ENCODE data around the gene NABP2.

DNA sequence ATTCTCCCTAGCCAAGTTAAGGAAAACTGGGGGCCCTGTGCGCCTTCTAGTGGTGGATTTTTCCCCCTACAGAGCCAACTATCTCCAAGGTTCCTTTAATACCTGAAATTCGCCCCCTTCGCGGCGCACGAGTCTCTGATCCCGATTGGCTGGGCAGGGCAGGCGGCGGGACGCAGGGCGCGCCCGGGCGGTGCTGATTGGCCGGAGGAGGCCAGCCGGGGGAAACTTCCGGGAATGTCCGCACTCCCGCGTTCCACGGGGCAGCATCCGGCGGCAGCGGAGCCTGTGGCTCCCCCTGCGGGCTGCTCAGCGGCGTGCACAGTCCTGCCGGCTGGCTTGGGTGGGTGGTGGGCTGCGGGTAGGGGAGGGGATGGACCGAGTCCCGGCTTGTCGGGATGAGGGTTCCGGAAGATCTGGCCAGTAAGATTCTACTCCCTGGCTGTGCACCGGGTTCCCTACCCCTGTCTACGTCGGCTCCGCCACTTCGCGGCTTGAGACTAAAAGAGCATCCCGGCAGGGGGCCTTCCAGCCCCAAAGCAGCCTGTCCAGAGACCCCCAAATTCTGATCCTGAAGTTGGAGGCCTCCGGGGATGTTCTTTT is at the start of gene NABP2:
- TF ChIP-seq, protein P1, sequence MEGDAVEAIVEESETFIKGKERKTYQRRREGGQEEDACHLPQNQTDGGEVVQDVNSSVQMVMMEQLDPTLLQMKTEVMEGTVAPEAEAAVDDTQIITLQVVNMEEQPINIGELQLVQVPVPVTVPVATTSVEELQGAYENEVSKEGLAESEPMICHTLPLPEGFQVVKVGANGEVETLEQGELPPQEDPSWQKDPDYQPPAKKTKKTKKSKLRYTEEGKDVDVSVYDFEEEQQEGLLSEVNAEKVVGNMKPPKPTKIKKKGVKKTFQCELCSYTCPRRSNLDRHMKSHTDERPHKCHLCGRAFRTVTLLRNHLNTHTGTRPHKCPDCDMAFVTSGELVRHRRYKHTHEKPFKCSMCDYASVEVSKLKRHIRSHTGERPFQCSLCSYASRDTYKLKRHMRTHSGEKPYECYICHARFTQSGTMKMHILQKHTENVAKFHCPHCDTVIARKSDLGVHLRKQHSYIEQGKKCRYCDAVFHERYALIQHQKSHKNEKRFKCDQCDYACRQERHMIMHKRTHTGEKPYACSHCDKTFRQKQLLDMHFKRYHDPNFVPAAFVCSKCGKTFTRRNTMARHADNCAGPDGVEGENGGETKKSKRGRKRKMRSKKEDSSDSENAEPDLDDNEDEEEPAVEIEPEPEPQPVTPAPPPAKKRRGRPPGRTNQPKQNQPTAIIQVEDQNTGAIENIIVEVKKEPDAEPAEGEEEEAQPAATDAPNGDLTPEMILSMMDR (conservative IDR thresholded peaks at IDR 0.05): peak; percentile 81
- TF ChIP-seq EZH2 (IDR thresholded peaks at IDR 0.05; ENCODE audit: low read depth): no peak
